Measurements from ENCODE around the gene TGFBI.

The TGFBI gene

DNA sequence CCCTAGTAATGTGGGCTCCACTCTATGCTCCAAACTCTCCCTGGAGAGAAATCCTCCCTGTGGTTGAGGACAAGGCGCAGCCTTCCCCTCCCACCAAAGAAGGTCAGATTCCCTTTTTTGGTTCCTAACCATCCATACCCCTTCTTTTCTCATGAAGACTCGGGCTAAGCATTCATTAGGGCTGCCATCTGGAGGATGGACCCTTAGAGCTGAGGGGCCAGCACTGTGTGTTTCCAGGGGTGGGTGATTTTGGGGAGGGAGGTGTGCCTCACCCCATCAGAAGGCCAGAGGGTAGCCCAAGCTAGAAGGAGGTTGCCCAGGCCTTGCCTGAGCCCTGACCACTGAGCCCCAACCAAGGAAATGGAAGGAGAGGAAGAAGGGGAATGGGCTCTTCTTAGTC, 36.8 kb downstream of the TGFBI start:
- Histone ChIP-seq H3K4me1 (ENCODE audit: control insufficient read depth, insufficient read depth, low read length) (no peaks in the 10 kb centered on the region), H3K4me3 (ENCODE audit: low read depth, low read length) (no peak overlapping the region), H3K9me3 (ENCODE audit: control insufficient read depth, insufficient read depth, low read depth, low read length) (0 out of 2 replicates have a peak, but pooled peaks cover 3% of the 10 kb centered on the region), H3K9ac (ENCODE audit: low read length) (no peak overlapping the region), H3K36me3 (ENCODE audit: control insufficient read depth, insufficient read depth, low read length) (no peaks in the 10 kb centered on the region), H3K27ac (ENCODE audit: low read depth, low read length) (no peak overlapping the region), H3K27me3 (ENCODE audit: control insufficient read depth, insufficient read depth, low read length) (no peaks in the 10 kb centered on the region)

GRCh38 chr5:136066661-136067271, 38.0 kb downstream of the TGFBI start:
- no peak overlapping the region for H3K9ac ChIP-seq (ENCODE audit: low read length)
- H3K27me3 ChIP-seq (ENCODE audit: control insufficient read depth, insufficient read depth, low read length) = no peaks in the 10 kb centered on the region
- H3K4me3 ChIP-seq (ENCODE audit: low read depth, low read length) = no peak overlapping the region
- no peaks in the 10 kb centered on the region for H3K4me1 ChIP-seq (ENCODE audit: control insufficient read depth, insufficient read depth, low read length)
- H3K36me3 ChIP-seq (ENCODE audit: control insufficient read depth, insufficient read depth, low read length) = no peaks in the 10 kb centered on the region
- 0 out of 2 replicates have a peak, but pooled peaks cover 3% of the 10 kb centered on the region for H3K9me3 ChIP-seq (ENCODE audit: control insufficient read depth, insufficient read depth, low read depth, low read length)
- no peak overlapping the region for H3K27ac ChIP-seq (ENCODE audit: low read depth, low read length)

GRCh38 chr5:136067422-136067821, 38.6 kb downstream of the TGFBI start:
- Histone ChIP-seq H3K9me3 (ENCODE audit: control insufficient read depth, insufficient read depth, low read depth, low read length) (0 out of 2 replicates have a peak, but pooled peaks cover 3% of the 10 kb centered on the region), H3K4me3 (ENCODE audit: low read depth, low read length) (no peak overlapping the region), H3K36me3 (ENCODE audit: control insufficient read depth, insufficient read depth, low read length) (no peaks in the 10 kb centered on the region), H3K27ac (ENCODE audit: low read depth, low read length) (no peak overlapping the region), H3K27me3 (ENCODE audit: control insufficient read depth, insufficient read depth, low read length) (no peaks in the 10 kb centered on the region), H3K4me1 (ENCODE audit: control insufficient read depth, insufficient read depth, low read length) (no peaks in the 10 kb centered on the region), H3K9ac (ENCODE audit: low read length) (no peak overlapping the region)

- no peak overlapping the region for H3K4me3 ChIP-seq (ENCODE audit: low read depth, low read length)
- no peaks in the 10 kb centered on the region for H3K27me3 ChIP-seq (ENCODE audit: control insufficient read depth, insufficient read depth, low read length)
- H3K36me3 ChIP-seq (ENCODE audit: control insufficient read depth, insufficient read depth, low read length) = no peaks in the 10 kb centered on the region
- no peak overlapping the region for H3K27ac ChIP-seq (ENCODE audit: low read depth, low read length)
- H3K4me1 ChIP-seq (ENCODE audit: control insufficient read depth, insufficient read depth, low read length) = no peaks in the 10 kb centered on the region
- H3K9me3 ChIP-seq (ENCODE audit: control insufficient read depth, insufficient read depth, low read depth, low read length) = 0 out of 2 replicates have a peak, but pooled peaks cover 3% of the 10 kb centered on the region
- H3K9ac ChIP-seq (ENCODE audit: low read length) = no peak overlapping the region
Observed at GRCh38 chr5:136070486-136071285, 41.9 kb downstream of the TGFBI start.

GRCh38 chr5:136073714-136074529, 45.1 kb downstream of the TGFBI start:
- no peak overlapping the region for H3K27ac ChIP-seq (ENCODE audit: low read depth, low read length)
- no peaks in the 10 kb centered on the region for H3K4me1 ChIP-seq (ENCODE audit: control insufficient read depth, insufficient read depth, low read length)
- no peak overlapping the region for H3K4me3 ChIP-seq (ENCODE audit: low read depth, low read length)
- no peak overlapping the region for H3K9ac ChIP-seq (ENCODE audit: low read length)
- H3K36me3 ChIP-seq (ENCODE audit: control insufficient read depth, insufficient read depth, low read length) = no peaks in the 10 kb centered on the region
- peaks cover 20% of the 10 kb centered on the region for H3K27me3 ChIP-seq (ENCODE audit: control insufficient read depth, insufficient read depth, low read length)
- no peaks in the 10 kb centered on the region for H3K9me3 ChIP-seq (ENCODE audit: control insufficient read depth, insufficient read depth, low read depth, low read length)

DNA sequence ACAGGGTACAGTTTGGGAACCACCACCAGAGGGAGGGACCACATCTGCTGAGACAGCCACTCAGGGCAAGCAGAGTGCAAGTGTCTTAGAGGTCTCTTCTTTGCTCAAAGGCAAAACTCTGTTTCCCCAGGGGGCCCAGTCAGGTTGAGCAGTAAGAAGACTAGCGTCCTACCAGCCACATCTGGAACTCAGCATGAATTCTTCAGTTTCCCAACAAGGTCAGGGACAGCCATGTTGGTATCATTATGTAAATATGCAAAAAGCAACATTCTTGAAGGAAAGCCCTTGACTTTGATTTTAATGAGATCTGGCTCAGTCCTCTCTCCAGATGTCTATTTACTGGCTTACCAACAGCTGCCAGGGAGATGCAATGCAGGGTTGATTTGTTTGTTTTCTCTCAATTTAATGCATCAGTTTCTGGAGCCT, 46.7 kb downstream of the TGFBI start:
- Histone ChIP-seq H3K9ac (ENCODE audit: low read length) (no peak overlapping the region), H3K4me1 (ENCODE audit: control insufficient read depth, insufficient read depth, low read length) (no peaks in the 10 kb centered on the region), H3K9me3 (ENCODE audit: control insufficient read depth, insufficient read depth, low read depth, low read length) (no peaks in the 10 kb centered on the region), H3K36me3 (ENCODE audit: control insufficient read depth, insufficient read depth, low read length) (no peaks in the 10 kb centered on the region), H3K27ac (ENCODE audit: low read depth, low read length) (no peak overlapping the region), H3K27me3 (ENCODE audit: control insufficient read depth, insufficient read depth, low read length) (peaks cover 29% of the 10 kb centered on the region), H3K4me3 (ENCODE audit: low read depth, low read length) (no peak overlapping the region)

GRCh38 chr5:136076067-136076466, 47.3 kb downstream of the TGFBI start:
- H3K9ac ChIP-seq (ENCODE audit: low read length) = no peak overlapping the region
- no peak overlapping the region for H3K4me3 ChIP-seq (ENCODE audit: low read depth, low read length)
- H3K9me3 ChIP-seq (ENCODE audit: control insufficient read depth, insufficient read depth, low read depth, low read length) = no peaks in the 10 kb centered on the region
- no peaks in the 10 kb centered on the region for H3K36me3 ChIP-seq (ENCODE audit: control insufficient read depth, insufficient read depth, low read length)
- no peak overlapping the region for H3K27ac ChIP-seq (ENCODE audit: low read depth, low read length)
- H3K4me1 ChIP-seq (ENCODE audit: control insufficient read depth, insufficient read depth, low read length) = no peaks in the 10 kb centered on the region
- peaks cover 29% of the 10 kb centered on the region for H3K27me3 ChIP-seq (ENCODE audit: control insufficient read depth, insufficient read depth, low read length)

- no peaks in the 10 kb centered on the region for H3K9me3 ChIP-seq (ENCODE audit: control insufficient read depth, insufficient read depth, low read depth, low read length)
- H3K27me3 ChIP-seq (ENCODE audit: control insufficient read depth, insufficient read depth, low read length) = peaks cover 29% of the 10 kb centered on the region
- H3K4me3 ChIP-seq (ENCODE audit: low read depth, low read length) = no peak overlapping the region
- H3K4me1 ChIP-seq (ENCODE audit: control insufficient read depth, insufficient read depth, low read length) = no peaks in the 10 kb centered on the region
- H3K27ac ChIP-seq (ENCODE audit: low read depth, low read length) = no peak overlapping the region
- no peaks in the 10 kb centered on the region for H3K36me3 ChIP-seq (ENCODE audit: control insufficient read depth, insufficient read depth, low read length)
- H3K9ac ChIP-seq (ENCODE audit: low read length) = no peak overlapping the region
Observed at GRCh38 chr5:136076881-136077445, 48.2 kb downstream of the TGFBI start.

DNA sequence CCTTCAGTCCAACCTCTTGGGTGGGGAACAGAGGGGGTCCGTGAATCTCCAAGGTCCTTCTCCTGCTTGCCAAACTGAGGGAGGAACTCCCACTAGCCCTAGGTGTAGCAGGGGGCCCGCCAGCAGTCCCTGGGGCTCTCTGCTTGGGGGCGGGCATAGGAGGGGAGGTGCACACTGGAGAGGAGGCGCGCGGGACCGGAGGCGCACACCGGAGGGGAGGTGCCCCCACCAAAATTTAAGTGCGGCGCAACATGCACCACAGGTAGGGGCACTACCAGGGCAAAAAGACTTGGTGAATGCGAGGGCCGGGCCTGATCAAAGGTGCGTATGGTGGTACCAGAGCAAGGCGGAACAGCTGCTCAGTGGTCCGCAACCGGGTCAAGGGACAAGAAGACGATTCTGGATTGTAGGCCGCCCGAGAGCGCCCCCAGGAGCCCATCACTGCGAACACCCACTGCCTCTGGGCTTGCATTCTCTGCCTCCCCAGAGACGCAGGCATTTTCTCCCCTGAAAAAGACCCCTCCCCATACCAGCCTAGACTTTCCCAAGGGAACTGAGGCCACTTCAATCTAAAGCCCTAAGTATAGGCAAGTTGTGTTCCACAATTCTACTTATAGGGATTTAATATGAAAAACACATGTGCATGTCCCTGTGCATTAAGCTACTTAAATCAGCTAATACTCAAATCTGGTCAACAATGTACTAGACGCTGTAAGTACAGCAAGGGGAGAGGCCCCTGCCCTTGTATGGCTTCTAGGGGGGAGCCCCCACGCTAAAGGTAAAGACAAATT, 50.6 kb downstream of the TGFBI start:
- Histone ChIP-seq H3K36me3 (ENCODE audit: control insufficient read depth, insufficient read depth, low read length) (no peaks in the 10 kb centered on the region), H3K9ac (ENCODE audit: low read length) (peak overlapping the region; percentile 32), H3K27me3 (ENCODE audit: control insufficient read depth, insufficient read depth, low read length) (peaks cover 38% of the 10 kb centered on the region), H3K4me1 (ENCODE audit: control insufficient read depth, insufficient read depth, low read length) (0 out of 2 replicates have a peak, but pooled peaks cover 5% of the 10 kb centered on the region), H3K9me3 (ENCODE audit: control insufficient read depth, insufficient read depth, low read depth, low read length) (no peaks in the 10 kb centered on the region), H3K4me3 (ENCODE audit: low read depth, low read length) (peak overlapping the region; percentile 82), H3K27ac (ENCODE audit: low read depth, low read length) (no peak overlapping the region)

DNA sequence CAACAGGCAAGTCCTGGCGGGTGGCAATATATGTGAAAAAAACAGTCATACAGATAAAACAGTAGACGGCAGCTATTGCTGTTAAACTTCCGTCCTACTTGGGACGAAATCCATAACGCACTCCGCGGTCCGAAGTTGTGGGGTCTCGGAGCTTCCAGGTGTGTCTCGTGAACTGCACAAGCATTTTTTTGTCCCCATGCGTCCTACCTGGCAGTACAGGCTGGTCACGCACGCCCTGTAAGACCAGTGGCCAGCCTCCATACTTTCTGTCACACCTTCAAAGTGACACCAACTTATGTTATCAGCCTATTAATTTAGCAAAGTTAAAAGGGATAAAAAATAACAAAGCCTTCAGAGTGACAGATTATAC, 51.3 kb downstream of the TGFBI start:
- H3K4me3 ChIP-seq (ENCODE audit: low read depth, low read length) = peak overlapping the region; percentile 82
- no peak overlapping the region for H3K27ac ChIP-seq (ENCODE audit: low read depth, low read length)
- H3K9me3 ChIP-seq (ENCODE audit: control insufficient read depth, insufficient read depth, low read depth, low read length) = no peaks in the 10 kb centered on the region
- no peaks in the 10 kb centered on the region for H3K36me3 ChIP-seq (ENCODE audit: control insufficient read depth, insufficient read depth, low read length)
- 0 out of 2 replicates have a peak, but pooled peaks cover 5% of the 10 kb centered on the region for H3K4me1 ChIP-seq (ENCODE audit: control insufficient read depth, insufficient read depth, low read length)
- peaks cover 38% of the 10 kb centered on the region for H3K27me3 ChIP-seq (ENCODE audit: control insufficient read depth, insufficient read depth, low read length)
- peak overlapping the region; percentile 32 for H3K9ac ChIP-seq (ENCODE audit: low read length)

All from HUES6 (cell line).